Activated CD4-positive, alpha-beta T cell treated with anti-CD3 and anti-CD28 coated beads, Interleukin-2, amount 10 ng/mL, durations not matched to agents 7 days and 5 days (primary cell): ENCODE results near the gene NHSL2. TPM values are rescaled to one million over a fixed set of nuclear protein-coding genes. Genes with fewer than 3 reads are reported as not detected.

Experiments used
- CTCF ChIA-PET: fragments of 350-600 bp; sonication (Branson Sonifier 250); formaldehyde crosslinking; loops from one replicate; lab custom pipeline; 2021; ENCODE audit warnings: antibody characterized with exemption; lab: Charles Lee
- POLR2A ChIA-PET: fragments of 350-600 bp; sonication (Branson Sonifier 250); formaldehyde crosslinking; loops from one replicate; lab custom pipeline; 2021; ENCODE audit warnings: antibody characterized with exemption; lab: Charles Lee
- DNase-seq: peaks from one replicate; pipeline ENCODE4 v3.0.0-alpha.2; 2020
- H3K27ac Mint-ChIP-seq: one replicate; pipeline ENCODE4 v1.8.0; 2021; ENCODE audit warnings: mild to moderate bottlenecking, moderate library complexity, mixed read lengths
- H3K27me3 Mint-ChIP-seq: one replicate; pipeline ENCODE4 v1.8.0; 2021; ENCODE audit warnings: mixed read lengths
- H3K36me3 Mint-ChIP-seq: one replicate; pipeline ENCODE4 v1.8.0; 2021; ENCODE audit warnings: low read depth, mixed read lengths
- H3K4me1 Mint-ChIP-seq: one replicate; pipeline ENCODE4 v1.8.0; 2021; ENCODE audit warnings: mixed read lengths
- H3K4me3 Mint-ChIP-seq: one replicate; pipeline ENCODE4 v1.8.0; 2021; ENCODE audit warnings: mild to moderate bottlenecking, moderate library complexity, mixed read lengths
- H3K9me3 Mint-ChIP-seq: one replicate; pipeline ENCODE4 v1.8.0; 2021; ENCODE audit warnings: mixed read lengths
- total RNA-seq, 2 experiments: library from RNA; stranded (reverse); gene quantifications; one replicate each; pipeline ENCODE4 v1.2.3, GENCODE V29; 2021

The NHSL2 gene
- total RNA-seq, 2 experiments from 2014 or later = 1.00 to 1.1 TPM

DNA sequence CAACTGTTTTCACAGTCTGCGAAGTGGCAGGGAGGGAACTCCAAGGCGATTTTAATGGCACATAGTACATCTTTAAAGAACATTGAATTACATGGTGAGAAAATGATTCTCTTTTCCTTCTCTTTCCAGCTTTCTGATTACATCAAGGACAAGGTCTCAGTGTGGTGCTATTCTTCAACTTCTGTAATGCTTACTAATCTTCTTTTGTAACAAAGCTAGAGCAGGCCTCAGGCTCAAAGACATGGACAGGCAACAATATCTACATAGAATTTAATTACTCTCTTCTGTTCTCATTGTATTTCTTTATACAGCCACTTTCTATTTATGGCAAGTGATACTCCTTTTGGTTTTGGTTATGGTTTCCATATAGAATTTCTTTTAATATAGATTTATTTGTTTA lies 172.6 kb downstream of the NHSL2 start:
- H3K4me3 Mint-ChIP-seq = no peak overlapping the region

DNA sequence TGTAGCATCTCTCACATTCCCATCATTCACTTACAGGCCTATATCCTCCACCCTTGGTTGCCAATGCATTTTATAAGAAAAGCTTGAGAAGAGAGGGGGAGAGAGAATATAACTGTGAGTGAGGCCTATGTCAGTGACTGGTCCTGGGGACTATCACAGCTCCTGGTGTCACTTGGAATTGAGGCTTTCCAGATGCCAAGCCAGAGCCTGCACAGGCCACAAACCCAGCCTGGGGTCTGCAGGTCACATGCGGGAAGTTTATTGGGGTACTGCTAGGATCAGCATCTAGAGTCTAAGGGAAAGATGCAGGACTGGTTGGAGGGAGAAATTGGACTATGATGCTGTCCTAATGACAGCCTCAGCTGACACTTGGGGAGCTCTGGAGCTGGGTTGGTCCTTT lies 173.5 kb downstream of the NHSL2 start:
- CTCF ChIA-PET = no interaction called here
- no peak overlapping the region for H3K27ac Mint-ChIP-seq

More for the DNA sequence above, 172.6 kb downstream of the NHSL2 start:
- Mint-ChIP-seq H3K27me3 (peaks cover 25% of the 10 kb centered on the region), H3K4me1 (peaks cover 4% of the 10 kb centered on the region), H3K36me3 (no peaks in the 10 kb centered on the region), H3K27ac (no peak overlapping the region), H3K9me3 (no peaks in the 10 kb centered on the region)
- CTCF ChIA-PET = no interaction called here
- no peak for DNase-seq
- POLR2A ChIA-PET = no interaction called here

DNA sequence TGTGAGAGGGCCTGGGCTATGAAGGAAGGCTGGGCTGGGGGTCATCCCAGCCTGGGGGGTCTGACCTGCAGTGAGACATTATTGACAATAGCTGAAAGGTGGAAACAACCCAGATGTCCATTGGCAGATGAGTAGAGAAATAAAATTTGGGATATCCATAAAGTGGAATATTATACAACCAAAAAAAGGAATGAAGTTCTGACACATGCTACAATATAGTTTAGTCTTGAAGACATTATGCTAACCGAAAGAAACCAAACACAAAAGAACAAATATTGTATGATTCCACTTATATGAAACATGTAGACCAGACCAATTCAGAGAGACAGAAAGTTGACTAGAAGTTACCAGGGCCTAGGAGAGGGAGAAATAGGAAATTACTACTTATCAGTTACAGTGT lies 176.3 kb downstream of the NHSL2 start:
- no peaks in the 10 kb centered on the region for H3K9me3 Mint-ChIP-seq
- H3K27me3 Mint-ChIP-seq = peaks cover 24% of the 10 kb centered on the region
- ChIA-PET CTCF (no interaction called here), POLR2A (no interaction called here)
- no peak for DNase-seq
- H3K36me3 Mint-ChIP-seq = no peaks in the 10 kb centered on the region
- no peaks in the 10 kb centered on the region for H3K4me1 Mint-ChIP-seq
- H3K27ac Mint-ChIP-seq = no peak overlapping the region
- no peak overlapping the region for H3K4me3 Mint-ChIP-seq

More for the DNA sequence above, 173.5 kb downstream of the NHSL2 start:
- Mint-ChIP-seq H3K36me3 (no peaks in the 10 kb centered on the region), H3K9me3 (no peaks in the 10 kb centered on the region), H3K27me3 (peaks cover 23% of the 10 kb centered on the region), H3K4me1 (no peaks in the 10 kb centered on the region), H3K4me3 (no peak overlapping the region)
- DNase-seq = no peak
- POLR2A ChIA-PET = no interaction called here

DNA sequence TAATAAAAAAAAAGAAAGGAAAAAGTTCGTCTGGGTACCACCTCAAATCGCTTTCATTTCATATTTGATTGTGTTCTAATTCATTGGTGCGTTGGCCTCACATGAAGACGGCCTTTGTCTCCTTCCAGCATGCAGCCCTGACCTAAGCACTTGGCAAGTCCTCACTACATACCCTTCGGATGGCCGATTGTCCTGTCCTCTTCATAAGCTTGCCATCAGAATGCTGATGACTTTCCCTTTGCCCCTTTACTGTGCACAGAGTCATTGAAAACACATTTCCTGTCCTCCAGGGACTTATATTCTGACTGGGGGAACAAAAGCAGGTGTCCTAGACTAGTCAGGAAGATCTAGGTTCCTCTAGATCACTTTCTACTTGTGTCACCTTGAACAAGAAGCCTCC lies 178.1 kb downstream of the NHSL2 start:
- ChIA-PET POLR2A (no interaction called here), CTCF (no interaction called here)
- Mint-ChIP-seq H3K4me1 (no peaks in the 10 kb centered on the region), H3K4me3 (no peak overlapping the region), H3K27ac (no peak overlapping the region), H3K9me3 (no peaks in the 10 kb centered on the region), H3K36me3 (no peaks in the 10 kb centered on the region), H3K27me3 (peaks cover 33% of the 10 kb centered on the region)
- DNase-seq = no peak

DNA sequence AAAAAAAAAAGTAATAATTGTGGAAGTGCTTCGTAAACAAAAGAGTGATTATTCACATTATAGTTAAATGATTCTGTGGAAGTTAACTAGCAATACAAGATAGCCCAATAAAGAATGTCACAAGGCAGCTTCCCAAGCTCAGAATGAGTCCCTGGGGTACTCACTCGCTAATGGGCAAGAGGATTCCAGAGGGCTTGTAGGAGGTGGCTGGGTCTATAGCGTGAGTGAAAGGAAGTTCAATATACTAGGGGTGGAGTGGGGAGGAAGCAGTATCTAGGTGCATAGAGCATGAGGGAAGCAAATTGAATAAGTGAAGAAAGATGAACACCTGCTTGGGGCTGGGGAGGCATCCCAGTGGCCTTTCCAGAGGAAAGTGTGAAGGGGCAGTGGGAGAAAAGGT lies 178.6 kb downstream of the NHSL2 start:
- ChIA-PET POLR2A (no interaction called here), CTCF (no interaction called here)
- peaks cover 31% of the 10 kb centered on the region for H3K27me3 Mint-ChIP-seq
- no peaks in the 10 kb centered on the region for H3K4me1 Mint-ChIP-seq
- no peak overlapping the region for H3K27ac Mint-ChIP-seq
- H3K9me3 Mint-ChIP-seq = no peaks in the 10 kb centered on the region
- H3K4me3 Mint-ChIP-seq = no peak overlapping the region
- DNase-seq = no peak
- no peaks in the 10 kb centered on the region for H3K36me3 Mint-ChIP-seq

DNA sequence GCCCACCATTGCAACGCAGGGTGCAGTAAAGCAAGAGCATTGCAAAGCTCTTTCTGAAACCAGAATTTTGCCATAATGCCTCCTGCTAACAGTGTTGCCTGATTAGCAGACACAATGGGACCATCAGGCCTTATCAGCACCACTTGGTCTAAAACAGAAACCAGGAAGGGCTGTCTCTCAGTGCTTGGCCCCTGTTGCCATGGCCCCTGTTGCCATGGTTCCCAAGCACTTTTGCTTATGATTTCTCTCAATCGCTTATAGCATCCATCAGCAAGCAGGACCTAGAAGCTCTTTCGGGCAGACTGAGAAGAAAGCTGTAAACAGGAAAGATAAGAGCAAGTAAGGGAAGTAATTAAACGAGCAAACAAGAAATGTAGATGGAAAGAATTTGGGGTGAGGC lies 184.2 kb downstream of the NHSL2 start:
- H3K4me1 Mint-ChIP-seq = peaks cover 8% of the 10 kb centered on the region
- DNase-seq = peak; percentile 58
- POLR2A ChIA-PET = no interaction called here
- H3K9me3 Mint-ChIP-seq = no peaks in the 10 kb centered on the region
- H3K27me3 Mint-ChIP-seq = peaks cover 45% of the 10 kb centered on the region
- CTCF ChIA-PET = interaction anchor here (1.4 kb wide), 1 partner anchor 76 kb away, joined by 3 read pairs; no protein-coding TSS in a partner anchor
- no peak overlapping the region for H3K4me3 Mint-ChIP-seq
- H3K27ac Mint-ChIP-seq = no peak overlapping the region
- H3K36me3 Mint-ChIP-seq = no peaks in the 10 kb centered on the region

DNA sequence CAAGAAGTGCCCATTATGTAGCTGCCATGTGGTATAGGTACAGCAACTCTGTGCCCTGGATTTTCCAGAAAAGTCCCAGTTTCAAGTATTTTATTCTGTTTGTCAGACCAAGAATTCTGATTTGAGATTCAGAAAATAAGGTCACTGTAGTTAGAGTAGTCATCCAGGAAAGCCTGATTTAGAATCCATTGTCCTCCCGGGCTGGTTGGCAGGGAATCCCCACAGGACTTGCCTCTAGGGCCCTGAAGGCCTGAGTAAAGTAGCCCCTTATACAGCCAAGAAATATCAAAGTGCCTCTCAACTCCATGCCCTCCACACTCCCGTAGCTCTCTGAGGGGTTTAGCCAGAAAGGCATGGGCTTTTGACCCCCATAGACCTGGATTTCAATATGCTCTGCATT lies 184.7 kb downstream of the NHSL2 start:
- ChIA-PET POLR2A (no interaction called here), CTCF (interaction anchor here (1.4 kb wide), 1 partner anchor 76 kb away, joined by 3 read pairs; no protein-coding TSS in a partner anchor)
- H3K9me3 Mint-ChIP-seq = no peaks in the 10 kb centered on the region
- DNase-seq = no peak
- H3K4me1 Mint-ChIP-seq = peaks cover 13% of the 10 kb centered on the region
- H3K36me3 Mint-ChIP-seq = no peaks in the 10 kb centered on the region
- H3K27me3 Mint-ChIP-seq = peaks cover 50% of the 10 kb centered on the region
- H3K27ac Mint-ChIP-seq = no peak overlapping the region
- H3K4me3 Mint-ChIP-seq = no peak overlapping the region

DNA sequence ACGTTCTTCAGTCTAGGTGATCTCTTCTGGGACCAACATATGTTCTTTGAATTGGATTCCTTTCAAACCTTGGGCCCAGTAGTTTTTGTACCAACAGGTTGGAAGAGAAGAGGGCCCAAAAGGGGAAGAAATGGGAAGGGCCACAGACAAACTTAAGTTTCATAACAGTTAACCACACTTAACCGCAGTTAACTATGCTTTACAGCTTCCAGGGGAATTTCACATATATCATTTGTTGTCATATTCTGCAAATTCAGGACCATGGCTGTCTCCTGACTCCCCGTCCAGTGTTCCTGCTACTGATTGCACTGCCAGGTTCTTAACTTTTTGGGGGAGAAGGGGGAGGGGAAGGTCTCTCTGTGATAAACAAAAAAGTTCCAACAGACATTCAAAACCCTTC lies 186.5 kb downstream of the NHSL2 start:
- CTCF ChIA-PET = no interaction called here
- DNase-seq = no peak
- no peak overlapping the region for H3K27ac Mint-ChIP-seq
- POLR2A ChIA-PET = no interaction called here
- no peaks in the 10 kb centered on the region for H3K36me3 Mint-ChIP-seq
- H3K4me1 Mint-ChIP-seq = peaks cover 30% of the 10 kb centered on the region
- H3K27me3 Mint-ChIP-seq = peaks cover 52% of the 10 kb centered on the region
- H3K9me3 Mint-ChIP-seq = no peaks in the 10 kb centered on the region
- H3K4me3 Mint-ChIP-seq = no peak overlapping the region

DNA sequence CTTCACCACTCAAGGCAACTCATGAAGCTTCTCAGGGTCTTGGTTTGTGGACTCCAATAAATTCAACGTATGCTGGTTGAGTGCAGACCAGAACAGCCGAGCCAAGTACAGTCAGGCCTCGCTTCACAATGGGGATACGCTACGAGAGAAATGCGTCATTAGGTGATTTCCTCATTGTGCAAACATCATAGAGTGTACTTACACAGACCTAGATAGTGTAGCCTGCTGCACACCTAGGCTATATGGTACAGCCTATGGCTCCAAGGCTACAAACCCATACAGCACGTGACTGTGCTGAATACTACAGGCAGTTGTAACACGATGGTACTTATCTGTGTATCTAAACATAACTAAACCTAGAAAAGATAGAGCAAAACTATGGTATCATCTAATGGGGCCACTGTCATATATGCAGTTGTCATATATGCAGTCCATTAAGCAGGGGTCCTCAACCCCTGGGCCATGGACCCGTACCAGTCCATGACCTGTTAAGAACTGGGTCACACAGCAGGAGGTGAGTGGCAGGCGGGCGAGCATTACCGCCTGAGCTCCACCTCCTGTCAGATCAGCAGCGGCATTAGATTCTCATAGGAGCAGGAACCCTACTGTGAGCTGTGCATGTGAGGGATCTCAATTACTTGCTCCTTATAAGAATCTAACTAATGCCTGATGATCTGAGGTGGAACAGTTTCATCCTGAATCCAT lies 189.6 kb downstream of the NHSL2 start:
- Mint-ChIP-seq H3K4me3 (peak overlapping the region; percentile 61), H3K36me3 (no peaks in the 10 kb centered on the region), H3K27ac (peak overlapping the region; percentile 33), H3K4me1 (peaks cover 36% of the 10 kb centered on the region), H3K27me3 (peaks cover 63% of the 10 kb centered on the region), H3K9me3 (no peaks in the 10 kb centered on the region)
- POLR2A ChIA-PET = no interaction called here
- no peak for DNase-seq
- CTCF ChIA-PET = interaction anchor here (0.6 to 1.5 kb wide), 5 partner anchors 19 to 737 kb away, joined by 3 to 4 read pairs (median 3); no protein-coding TSS in a partner anchor

DNA sequence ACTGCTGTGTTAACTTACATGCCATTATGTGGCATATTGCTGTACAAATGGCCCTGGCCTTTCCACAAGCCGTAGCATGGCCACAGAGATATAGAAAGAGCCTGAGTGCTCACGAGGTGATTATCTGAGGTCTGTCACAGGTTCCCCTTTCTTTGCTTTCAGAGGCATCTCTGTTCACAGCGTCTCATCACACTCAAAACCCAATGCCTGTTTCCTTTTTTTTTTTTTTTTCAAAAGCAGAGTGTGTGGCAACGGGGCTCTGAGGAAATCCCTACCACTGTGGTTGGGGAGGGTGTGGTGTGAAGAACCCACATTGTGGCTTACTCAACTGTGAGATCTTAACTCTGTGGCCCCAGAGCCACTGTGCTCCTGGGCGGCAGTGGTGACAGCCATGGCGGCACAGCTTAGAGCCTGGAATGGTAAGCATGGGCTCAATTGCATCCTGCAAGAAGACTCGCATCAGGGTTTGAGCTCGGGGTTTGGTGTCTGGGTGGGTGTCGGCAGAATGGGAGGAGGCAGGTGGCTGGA lies 190.2 kb downstream of the NHSL2 start:
- Mint-ChIP-seq H3K27ac (peak overlapping the region; percentile 60), H3K4me1 (peaks cover 43% of the 10 kb centered on the region), H3K4me3 (peak overlapping the region; percentile 61), H3K36me3 (no peaks in the 10 kb centered on the region), H3K27me3 (peaks cover 58% of the 10 kb centered on the region), H3K9me3 (no peaks in the 10 kb centered on the region)
- ChIA-PET POLR2A (no interaction called here), CTCF (interaction anchor here (0.6 to 1.2 kb wide), 4 partner anchors 19 to 737 kb away, joined by 3 to 4 read pairs (median 4); no protein-coding TSS in a partner anchor)
- peak; percentile 84 for DNase-seq

DNA sequence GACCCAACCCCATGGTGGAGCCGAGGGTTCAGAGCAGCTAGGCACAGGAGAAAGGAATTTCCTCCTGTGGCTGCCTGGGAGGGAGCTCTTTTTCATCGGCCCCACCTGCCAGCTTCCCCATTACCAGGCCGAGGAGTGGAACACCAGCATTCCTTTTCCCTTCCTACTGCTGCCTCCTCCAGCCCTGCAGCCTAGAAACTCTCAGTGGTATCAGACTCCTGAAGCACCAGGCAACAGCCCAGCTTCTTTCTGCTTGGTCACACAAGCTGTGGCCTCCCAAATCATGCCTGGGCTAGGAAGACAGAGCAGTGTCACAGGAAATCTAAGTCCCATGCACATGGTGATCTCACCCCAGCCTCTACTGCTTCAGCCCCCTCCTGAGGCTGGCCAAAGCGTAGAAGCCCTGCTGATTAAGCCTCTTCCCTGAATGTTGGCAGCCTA lies 191.0 kb downstream of the NHSL2 start:
- H3K27ac Mint-ChIP-seq = no peak overlapping the region

DNA sequence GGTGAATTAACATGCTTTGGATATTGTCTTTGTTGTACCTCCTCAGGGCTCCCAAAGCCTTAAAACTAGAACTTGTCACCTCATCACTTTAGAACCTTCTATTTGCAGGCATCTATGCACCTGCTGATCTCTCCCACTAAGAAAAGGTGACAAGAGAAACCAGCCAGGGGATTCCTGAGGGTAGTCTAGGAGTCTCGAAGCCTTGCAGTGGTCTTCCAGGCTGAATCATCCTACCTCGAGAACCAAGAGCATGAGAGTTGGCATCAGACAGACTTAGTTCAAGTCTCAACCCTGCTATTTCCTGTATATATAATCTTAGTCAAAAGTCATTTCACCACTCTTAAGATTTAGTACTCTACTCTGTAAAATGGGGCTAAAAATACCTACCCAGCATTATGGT lies 191.5 kb downstream of the NHSL2 start:
- Mint-ChIP-seq H3K27me3 (peaks cover 54% of the 10 kb centered on the region), H3K4me3 (peak overlapping the region; percentile 61), H3K9me3 (no peaks in the 10 kb centered on the region), H3K4me1 (peaks cover 50% of the 10 kb centered on the region), H3K27ac (no peak overlapping the region), H3K36me3 (no peaks in the 10 kb centered on the region)
- no peak for DNase-seq
- CTCF ChIA-PET = no interaction called here
- POLR2A ChIA-PET = no interaction called here

More for the DNA sequence above, 191.0 kb downstream of the NHSL2 start:
- no peak for DNase-seq
- Mint-ChIP-seq H3K4me1 (peaks cover 49% of the 10 kb centered on the region), H3K27me3 (peaks cover 58% of the 10 kb centered on the region), H3K4me3 (peak overlapping the region; percentile 61), H3K9me3 (no peaks in the 10 kb centered on the region), H3K36me3 (no peaks in the 10 kb centered on the region)
- POLR2A ChIA-PET = no interaction called here
- CTCF ChIA-PET = interaction anchor here (0.8 to 1.2 kb wide), 3 partner anchors 20 to 121 kb away, joined by 3 to 4 read pairs (median 4); no protein-coding TSS in a partner anchor

DNA sequence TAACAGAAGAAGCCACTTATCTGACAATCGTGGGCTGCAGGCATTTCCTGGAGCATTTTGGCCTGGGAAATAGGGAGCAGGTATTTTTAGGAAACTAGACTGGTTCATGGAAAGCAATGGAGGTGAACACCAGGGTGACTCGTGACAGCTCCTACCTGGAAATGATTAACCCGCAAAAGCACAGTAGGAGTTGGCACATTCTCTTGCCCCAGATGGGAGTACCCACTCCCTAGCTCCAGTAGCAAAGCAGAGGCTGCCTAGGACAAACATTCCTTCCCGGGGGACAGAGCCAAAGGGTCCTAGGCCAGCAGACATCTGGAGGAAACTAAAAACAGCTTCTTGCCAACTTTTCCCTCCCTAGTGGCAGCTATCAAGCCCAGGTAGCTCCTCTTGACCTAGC lies 192.1 kb downstream of the NHSL2 start:
- H3K27ac Mint-ChIP-seq = no peak overlapping the region
- no peak for DNase-seq
- no peaks in the 10 kb centered on the region for H3K9me3 Mint-ChIP-seq
- ChIA-PET CTCF (no interaction called here), POLR2A (no interaction called here)
- H3K36me3 Mint-ChIP-seq = no peaks in the 10 kb centered on the region
- H3K4me3 Mint-ChIP-seq = no peak overlapping the region
- H3K27me3 Mint-ChIP-seq = peaks cover 55% of the 10 kb centered on the region
- H3K4me1 Mint-ChIP-seq = peaks cover 55% of the 10 kb centered on the region
